Activated CD4-positive, alpha-beta T cell treated with anti-CD3 and anti-CD28 coated beads for 36 hours (primary cell): ENCODE measurements around the gene NR1H3. TPM values are rescaled to one million over a fixed set of nuclear protein-coding genes. Genes with fewer than 3 reads are reported as not detected.
"Not testable (repeated sequence)": the region's sequence is repeated elsewhere in the genome, so short reads cannot be mapped to it uniquely, and the experiment has no call there.

Experiments
- ATAC-seq: fragments of 200-7000 bp; cut with Tn5 transposase; one replicate; pipeline ENCODE4 v1.10.0; 2021; ENCODE audit warnings: mild to moderate bottlenecking, moderate library complexity
- CTCF ChIA-PET: fragments of 350-600 bp; sonication (Branson Sonifier 250); formaldehyde crosslinking; loops from one replicate; lab custom pipeline; 2021; ENCODE audit warnings: antibody characterized with exemption; lab: Charles Lee
- POLR2A ChIA-PET: fragments of 350-600 bp; sonication (Branson Sonifier 250); formaldehyde crosslinking; loops from one replicate; lab custom pipeline; 2021; ENCODE audit warnings: antibody characterized with exemption, inconsistent platforms; lab: Charles Lee
- DNase-seq: peaks from one replicate; pipeline ENCODE4 v3.0.0-alpha.2; 2020
- H3K27ac Mint-ChIP-seq: one replicate; pipeline ENCODE4 v1.8.0; 2021; ENCODE audit warnings: mixed read lengths
- H3K27me3 Mint-ChIP-seq: one replicate; pipeline ENCODE4 v1.8.0; 2021; ENCODE audit warnings: mixed read lengths
- H3K36me3 Mint-ChIP-seq: one replicate; pipeline ENCODE4 v1.8.0; 2021; ENCODE audit warnings: low read depth, mixed read lengths
- H3K4me1 Mint-ChIP-seq: one replicate; pipeline ENCODE4 v1.8.0; 2021; ENCODE audit warnings: mixed read lengths
- H3K4me3 Mint-ChIP-seq: one replicate; pipeline ENCODE4 v1.8.0; 2021; ENCODE audit warnings: mild to moderate bottlenecking, moderate library complexity, mixed read lengths
- H3K9me3 Mint-ChIP-seq: one replicate; pipeline ENCODE4 v1.8.0; 2021; ENCODE audit warnings: low read depth, mixed read lengths
- intact Hi-C, 2 experiments: fragments of 100-400 bp; cut with DNase I in 1 of 2; cut with micrococcal nuclease in 1 of 2; formaldehyde crosslinking; loops; one replicate each; pipeline versions ENCODE4 v1.14.2 to v1.15.1; 2022 to 2024; cut with DNase I, micrococcal nuclease
- total RNA-seq, 2 experiments: library from RNA; stranded (reverse); gene quantifications; one replicate each; pipeline ENCODE4 v1.2.3, GENCODE V29; 2021

Gene NR1H3
- total RNA-seq, 2 experiments from 2014 or later = 9.5 to 13.3 TPM

GRCh38 chr11:47299078-47299477, 41.3 kb downstream of the NR1H3 start:
- Mint-ChIP-seq H3K4me3 (no peak overlapping the region), H3K4me1 (peaks cover 13% of the 10 kb centered on the region), H3K27me3 (no peaks in the 10 kb centered on the region), H3K36me3 (peaks cover 68% of the 10 kb centered on the region), H3K9me3 (peaks cover 10% of the 10 kb centered on the region), H3K27ac (no peak overlapping the region)
- ATAC-seq = no peak
- no peak for DNase-seq
- CTCF ChIA-PET = no interaction called here
- POLR2A ChIA-PET = no interaction called here
- intact Hi-C loops = no loop called here

DNA sequence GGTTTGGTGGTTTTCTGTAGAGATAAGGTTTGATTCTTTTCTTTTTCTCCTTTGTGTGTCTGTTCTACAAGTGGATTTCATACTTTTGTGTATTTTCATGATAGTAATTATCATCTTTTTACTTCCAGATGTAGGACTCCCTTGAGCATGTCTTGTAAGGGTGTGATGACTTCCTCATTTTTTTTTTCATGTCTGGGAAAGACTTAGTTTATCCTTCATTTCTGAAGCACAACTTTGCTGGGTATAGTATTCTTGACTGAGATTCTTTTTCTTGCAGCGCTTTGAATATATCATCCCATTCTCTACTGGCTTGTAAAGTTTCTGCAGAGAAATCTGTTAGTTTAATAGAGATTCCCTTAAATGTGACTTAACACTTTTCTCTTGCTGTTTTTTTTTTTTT, 45.1 kb downstream of the NR1H3 start:
- H3K4me3 Mint-ChIP-seq = no peak overlapping the region
- CTCF ChIA-PET = interaction anchor here (1.1 kb wide), 1 partner anchor 22 kb away, joined by 3 read pairs; no protein-coding TSS in a partner anchor
- intact Hi-C loops = no loop called here

GRCh38 chr11:47305734-47306483, 48.1 kb downstream of the NR1H3 start:
- CTCF ChIA-PET = interaction anchor here (0.5 to 1.1 kb wide), 4 partner anchors 16 to 489 kb away, joined by 3 to 5 read pairs (median 3); no protein-coding TSS in a partner anchor

More for the DNA sequence above, 45.1 kb downstream of the NR1H3 start:
- ATAC-seq (no peak), DNase-seq (no peak)
- peaks cover 13% of the 10 kb centered on the region for H3K4me1 Mint-ChIP-seq
- peak overlapping the region; percentile 21 for H3K27ac Mint-ChIP-seq
- H3K27me3 Mint-ChIP-seq = no peaks in the 10 kb centered on the region
- H3K36me3 Mint-ChIP-seq = peaks cover 69% of the 10 kb centered on the region
- H3K9me3 Mint-ChIP-seq = peaks cover 10% of the 10 kb centered on the region
- POLR2A ChIA-PET = no interaction called here

DNA sequence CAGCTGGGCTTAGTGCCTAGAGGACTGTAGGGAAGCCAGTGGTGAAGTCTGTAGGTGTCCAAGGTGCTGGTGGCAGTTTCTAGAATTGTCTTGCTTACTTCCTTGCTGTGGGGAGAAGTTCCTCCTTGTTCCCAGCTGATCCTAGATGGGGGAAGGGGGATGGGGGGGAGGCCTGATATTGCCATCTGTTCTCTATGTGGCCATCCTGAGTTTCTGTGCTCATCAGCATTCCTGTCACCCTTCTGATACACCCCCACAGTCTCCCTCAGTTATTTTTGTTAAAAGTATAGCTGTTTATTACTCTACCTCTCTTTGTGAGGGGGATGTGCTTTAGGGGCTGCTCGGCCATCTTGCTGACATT, 48.7 kb downstream of the NR1H3 start:
- Mint-ChIP-seq H3K4me1 (peaks cover 11% of the 10 kb centered on the region), H3K27ac (no peak overlapping the region), H3K4me3 (no peak overlapping the region), H3K9me3 (peaks cover 3% of the 10 kb centered on the region), H3K36me3 (peaks cover 55% of the 10 kb centered on the region), H3K27me3 (no peaks in the 10 kb centered on the region)
- no peak for DNase-seq
- no peak for ATAC-seq
- POLR2A ChIA-PET = no interaction called here
- CTCF ChIA-PET = interaction anchor here (1.0 to 1.1 kb wide), 2 partner anchors 15 to 468 kb away, joined by 3 read pairs; no protein-coding TSS in a partner anchor
- intact Hi-C loops = no loop called here

More at GRCh38 chr11:47305734-47306483, 48.1 kb downstream of the NR1H3 start:
- H3K27ac Mint-ChIP-seq = no peak overlapping the region
- no peak for ATAC-seq
- peaks cover 54% of the 10 kb centered on the region for H3K36me3 Mint-ChIP-seq
- POLR2A ChIA-PET = no interaction called here
- no peaks in the 10 kb centered on the region for H3K27me3 Mint-ChIP-seq
- peaks cover 3% of the 10 kb centered on the region for H3K9me3 Mint-ChIP-seq
- DNase-seq = no peak
- H3K4me3 Mint-ChIP-seq = no peak overlapping the region
- peaks cover 13% of the 10 kb centered on the region for H3K4me1 Mint-ChIP-seq
- intact Hi-C loops = no loop called here

DNA sequence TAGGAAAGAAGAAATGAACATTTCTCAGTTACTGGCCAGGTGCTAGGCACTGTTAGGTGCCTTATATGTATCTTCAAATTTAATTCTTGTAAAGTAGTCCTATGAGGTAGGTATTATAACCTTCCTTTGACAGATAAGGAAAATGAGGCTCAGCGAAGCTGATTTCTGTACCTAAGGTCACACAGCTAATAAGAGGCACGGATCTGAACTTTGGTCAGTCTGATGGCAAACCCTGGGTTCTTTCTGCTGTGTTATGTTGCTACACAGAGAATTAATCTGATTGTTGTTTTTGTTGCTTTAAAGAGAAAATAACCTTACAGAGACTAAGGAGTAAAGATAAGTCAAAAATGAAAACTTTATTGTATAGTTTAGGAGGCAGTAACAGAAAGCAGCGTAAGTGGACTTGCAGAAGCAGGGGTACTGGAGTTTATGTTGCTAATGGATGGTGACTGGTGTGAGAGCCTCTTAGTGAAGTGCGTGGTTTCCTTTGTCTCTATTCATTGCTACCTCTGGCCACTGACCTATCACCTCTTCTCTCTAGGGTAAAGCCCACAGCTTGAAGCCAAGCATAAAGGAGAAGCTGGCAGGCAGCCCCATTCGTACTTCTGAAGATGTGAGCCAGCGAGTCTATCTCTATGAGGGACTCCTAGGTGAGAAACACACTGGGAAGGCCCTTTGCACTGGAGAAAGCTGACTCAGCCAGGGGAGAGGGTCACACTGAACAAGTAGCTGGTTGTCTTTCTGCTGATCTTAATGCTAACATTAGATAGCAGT, 50.4 kb downstream of the NR1H3 start:
- Mint-ChIP-seq H3K27me3 (no peaks in the 10 kb centered on the region), H3K4me1 (no peaks in the 10 kb centered on the region), H3K4me3 (no peak overlapping the region), H3K9me3 (no peaks in the 10 kb centered on the region), H3K36me3 (peaks cover 48% of the 10 kb centered on the region), H3K27ac (no peak overlapping the region)
- POLR2A ChIA-PET = interaction anchor here (0.7 kb wide), 1 partner anchor 302 kb away, joined by 3 read pairs; no protein-coding TSS in a partner anchor
- CTCF ChIA-PET = no interaction called here
- no peak for DNase-seq
- ATAC-seq = no peak
- intact Hi-C loops = no loop called here

DNA sequence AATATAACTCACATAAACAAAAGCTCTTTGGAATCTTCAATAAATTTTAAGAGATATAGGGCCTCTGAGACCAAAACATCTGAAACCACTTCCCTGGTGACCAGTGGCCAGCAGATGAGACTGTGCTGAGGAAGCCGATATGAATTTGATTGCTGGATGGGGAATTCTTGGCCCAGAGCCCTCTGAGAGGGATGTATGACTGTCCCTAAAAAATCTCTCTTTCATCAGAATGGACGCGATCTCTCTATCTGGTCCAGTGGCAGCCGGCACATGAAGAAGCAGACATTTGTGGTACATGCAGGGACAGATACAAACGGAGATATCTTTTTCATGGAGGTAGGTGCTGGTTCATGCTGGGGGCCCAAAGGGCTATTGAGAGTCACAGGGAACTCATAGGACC, 57.2 kb downstream of the NR1H3 start:
- no peaks in the 10 kb centered on the region for H3K27me3 Mint-ChIP-seq
- no peak overlapping the region for H3K27ac Mint-ChIP-seq
- DNase-seq (no peak), ATAC-seq (no peak)
- no peak overlapping the region for H3K4me3 Mint-ChIP-seq
- ChIA-PET CTCF (interaction anchor here (0.6 kb wide), 1 partner anchor 756 kb away, joined by 3 read pairs; no protein-coding TSS in a partner anchor), POLR2A (no interaction called here)
- peaks cover 9% of the 10 kb centered on the region for H3K4me1 Mint-ChIP-seq
- intact Hi-C loops = no loop called here
- H3K36me3 Mint-ChIP-seq = peaks cover 42% of the 10 kb centered on the region
- H3K9me3 Mint-ChIP-seq = no peaks in the 10 kb centered on the region

DNA sequence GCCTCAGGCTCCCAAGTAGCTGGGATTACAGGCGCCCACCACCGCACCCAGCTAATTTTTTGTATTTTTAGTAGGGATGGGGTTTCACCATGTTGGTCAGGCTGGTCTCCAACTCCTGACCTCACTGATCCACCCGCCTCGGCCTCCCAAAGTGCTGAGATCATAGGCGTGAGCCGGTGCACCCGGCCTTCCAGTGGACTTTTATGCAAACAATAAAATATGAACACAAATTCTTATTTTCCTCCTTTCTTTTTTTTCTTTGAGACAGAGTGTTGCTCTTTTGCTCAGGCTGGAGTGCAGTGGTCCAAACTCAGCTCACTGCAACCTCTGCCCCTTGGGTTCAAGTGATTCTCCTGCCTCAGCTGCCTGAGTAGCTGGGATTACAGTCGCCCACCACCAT, 58.7 kb downstream of the NR1H3 start:
- H3K27ac Mint-ChIP-seq, H3K27me3 Mint-ChIP-seq, ATAC-seq, CTCF ChIA-PET, POLR2A ChIA-PET, DNase-seq, H3K4me1 Mint-ChIP-seq, intact Hi-C loops, H3K9me3 Mint-ChIP-seq, H3K4me3 Mint-ChIP-seq: not testable (repeated sequence)
- peaks cover 38% of the 10 kb centered on the region for H3K36me3 Mint-ChIP-seq

DNA sequence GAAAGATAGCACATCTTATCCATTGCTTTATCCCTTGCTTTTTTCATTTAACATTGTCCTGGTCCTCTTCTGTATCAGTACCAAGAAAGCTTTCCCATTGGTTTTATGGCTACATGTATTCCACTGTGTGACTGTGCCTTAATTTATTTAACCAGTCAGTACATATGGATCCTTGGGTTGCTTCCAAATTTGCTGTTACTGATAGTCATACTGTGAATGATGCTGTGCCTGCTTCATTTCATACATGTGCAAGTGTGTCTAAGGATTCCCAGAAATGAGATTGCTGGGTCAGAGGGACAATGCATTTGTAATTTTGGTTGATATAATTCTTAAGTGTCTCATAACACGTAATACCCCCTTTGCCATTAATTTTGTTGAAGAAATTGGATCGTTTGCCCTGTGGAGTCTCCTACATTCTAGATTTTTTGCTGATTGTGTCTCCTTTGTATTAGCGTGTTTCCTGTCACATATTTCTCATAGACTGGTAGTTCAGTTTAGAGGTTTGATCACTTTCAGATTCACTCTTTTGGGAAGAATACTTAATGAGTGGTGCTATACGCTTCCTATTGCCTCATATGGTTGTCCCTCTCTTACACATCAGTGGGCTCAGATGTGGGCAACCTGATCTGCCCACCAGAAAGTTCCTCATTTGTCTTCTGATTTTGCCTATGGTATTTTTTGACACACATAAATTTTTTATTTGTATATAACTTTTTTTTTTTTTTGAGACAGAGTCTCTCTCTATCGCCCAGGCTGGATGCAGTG, 59.5 kb downstream of the NR1H3 start:
- CTCF ChIA-PET = no interaction called here
- peaks cover 9% of the 10 kb centered on the region for H3K4me1 Mint-ChIP-seq
- peak; percentile 87 for ATAC-seq

DNA sequence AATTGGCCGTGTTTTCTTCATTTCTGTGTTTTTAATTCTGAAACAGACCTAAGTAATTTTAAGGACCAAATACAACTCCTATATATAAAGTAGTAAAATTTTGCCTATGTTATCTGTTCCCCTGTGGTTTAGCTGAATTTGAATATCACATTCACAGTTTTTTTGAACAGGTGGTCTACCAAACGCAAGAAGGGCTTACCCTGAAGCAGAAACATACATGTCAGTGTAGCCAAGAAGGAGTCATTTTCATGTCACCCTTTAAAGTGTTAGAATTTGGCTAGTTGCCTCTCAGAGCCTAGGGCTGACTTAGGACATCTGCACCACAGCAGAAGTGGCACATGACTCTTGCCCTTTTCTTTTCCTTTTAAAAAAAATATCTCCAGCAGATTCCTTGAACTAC, 60.4 kb downstream of the NR1H3 start:
- H3K4me3 Mint-ChIP-seq = no peak overlapping the region
- no peak overlapping the region for H3K27ac Mint-ChIP-seq
- H3K9me3 Mint-ChIP-seq = no peaks in the 10 kb centered on the region
- H3K27me3 Mint-ChIP-seq = no peaks in the 10 kb centered on the region
- peaks cover 9% of the 10 kb centered on the region for H3K4me1 Mint-ChIP-seq
- H3K36me3 Mint-ChIP-seq = peaks cover 35% of the 10 kb centered on the region
- intact Hi-C loops = no loop called here
- ChIA-PET CTCF (no interaction called here), POLR2A (no interaction called here)
- ATAC-seq (no peak), DNase-seq (no peak)

More for the DNA sequence above, 59.5 kb downstream of the NR1H3 start:
- no peak for DNase-seq
- H3K9me3 Mint-ChIP-seq = no peaks in the 10 kb centered on the region
- H3K4me3 Mint-ChIP-seq = no peak overlapping the region
- peak overlapping the region; percentile 68 for H3K27ac Mint-ChIP-seq
- intact Hi-C loops = no loop called here
- POLR2A ChIA-PET = no interaction called here
- peaks cover 35% of the 10 kb centered on the region for H3K36me3 Mint-ChIP-seq
- no peaks in the 10 kb centered on the region for H3K27me3 Mint-ChIP-seq
